Smooth muscle cell (in vitro differentiated cells): ENCODE measurements around the gene KRTAP5-5. TPM values are rescaled to one million over a fixed set of nuclear protein-coding genes. Genes with fewer than 3 reads are reported as not detected.
"Not testable (repeated sequence)": the region's sequence is repeated elsewhere in the genome, so short reads cannot be mapped to it uniquely, and the experiment has no call there.

ENCODE experiments used
- DNase-seq: peaks from one replicate; lab custom pipeline; 2025; ENCODE audit not compliant: unreplicated experiment; lab: John Stamatoyannopoulos, UW
- H2AFZ ChIP-seq: fragments of 200-600 bp; sonication (generic); 2 replicates; pipeline ENCODE4 v1.6.0; 2016; ENCODE audit warnings: antibody characterized with exemption, low read depth, mild to moderate bottlenecking
- H3F3A ChIP-seq: fragments of 200-600 bp; sonication (generic); 2 replicates; pipeline ENCODE4 v1.6.0; 2017; ENCODE audit warnings: antibody characterized with exemption, low read depth
- H3K27ac ChIP-seq: fragments of 200-600 bp; sonication (generic); 2 replicates; pipeline ENCODE4 v1.5.1; 2016; ENCODE audit warnings: low read depth, mild to moderate bottlenecking
- H3K27me3 ChIP-seq: fragments of 200-600 bp; sonication (generic); 2 replicates; pipeline ENCODE4 v1.6.1; 2016; ENCODE audit warnings: low read depth, mild to moderate bottlenecking
- H3K36me3 ChIP-seq: fragments of 200-600 bp; sonication (generic); 2 replicates; pipeline ENCODE4 v1.5.1; 2016; ENCODE audit warnings: low read depth
- H3K4me1 ChIP-seq: fragments of 200-600 bp; sonication (generic); 2 replicates; pipeline ENCODE4 v1.5.1; 2016; ENCODE audit warnings: low read depth
- H3K4me2 ChIP-seq: fragments of 200-600 bp; sonication (generic); 2 replicates; pipeline ENCODE4 v1.6.0; 2016; ENCODE audit warnings: mild to moderate bottlenecking
- H3K4me3 ChIP-seq: fragments of 200-600 bp; sonication (generic); 2 replicates; pipeline ENCODE4 v1.5.1; 2016; ENCODE audit warnings: mild to moderate bottlenecking
- H3K79me2 ChIP-seq: fragments of 200-600 bp; sonication (generic); 2 replicates; pipeline ENCODE4 v1.6.0; 2016; ENCODE audit warnings: low read depth, mild to moderate bottlenecking
- H3K9ac ChIP-seq: fragments of 200-600 bp; sonication (generic); 2 replicates; pipeline ENCODE4 v1.6.0; 2016; ENCODE audit warnings: low read depth
- H3K9me3 ChIP-seq: fragments of 200-600 bp; sonication (generic); replicated peaks from 2 replicates; pipeline ENCODE4 v1.5.1; 2016; ENCODE audit warnings: low read depth
- H4K20me1 ChIP-seq: fragments of 200-600 bp; sonication (generic); 2 replicates; pipeline ENCODE4 v1.6.0; 2016; ENCODE audit warnings: low read depth
- CTCF ChIP-seq: fragments of 200-600 bp; sonication (generic); IDR thresholded peaks from 2 replicates; pipeline ENCODE4 v1.5.1; 2017; ENCODE audit warnings: borderline replicate concordance, mild to moderate bottlenecking, antibody characterized with exemption; ENCODE audit not compliant: insufficient read depth, poor library complexity, severe bottlenecking
- WGBS: methylation state at CpG from one replicate; pipeline ENCODE4 v1.1.7; 2016; ENCODE audit warnings: low lambda C conversion rate; 5-methylcytosine and 5-hydroxymethylcytosine counted together
- polyA plus RNA-seq: library from polyadenylated mRNA; unstranded; fragments of >200 nt; fragmentation: Nextera tagmentation; extraction: Ambion mirVana; gene quantifications from 2 replicates; pipeline ENCODE4 v1.2.1, GENCODE V29; 2016
- total RNA-seq: library from RNA; depleted of rRNA; stranded (reverse); fragments of >200 nt; gene quantifications from 2 replicates; pipeline ENCODE4 v1.2.3, GENCODE V29; 2014

The KRTAP5-5 gene
- total and polyA plus RNA-seq, 2 experiments from 2014 or later, result not detected

GRCh38 chr11:1586699-1587098, 42.9 kb upstream of the KRTAP5-5 start:
- Histone ChIP-seq H3K4me2 (no peak overlapping the region), H3K79me2 (no peaks in the 10 kb centered on the region), H3K27me3 (peaks cover 6% of the 10 kb centered on the region), H4K20me1 (no peaks in the 10 kb centered on the region), H3K9ac (no peak overlapping the region), H3K4me3 (no peak overlapping the region), H3F3A (no peaks in the 10 kb centered on the region), H2AFZ (no peak overlapping the region), H3K36me3 (no peaks in the 10 kb centered on the region), H3K27ac (no peak overlapping the region), H3K9me3 (no peaks in the 10 kb centered on the region), H3K4me1 (no peaks in the 10 kb centered on the region)
- DNase-seq, result no peak
- TF ChIP-seq CTCF, result no peak
- WGBS, result 61% methylated on average over 2 of the region's 2 CpGs

GRCh38 chr11:1589191-1589963, 40.2 kb upstream of the KRTAP5-5 start:
- H3K27ac ChIP-seq, H4K20me1 ChIP-seq, H3K4me1 ChIP-seq, H3K9me3 ChIP-seq, H3K36me3 ChIP-seq, H3K79me2 ChIP-seq, H3K4me3 ChIP-seq, H3K9ac ChIP-seq, DNase-seq, H2AFZ ChIP-seq, H3F3A ChIP-seq, H3K4me2 ChIP-seq: not testable (repeated sequence)
- peaks cover 17% of the 10 kb centered on the region for H3K27me3 ChIP-seq
- 53% methylated on average over 8 of the region's 10 CpGs for WGBS

GRCh38 chr11:1589996-1590395, 39.6 kb upstream of the KRTAP5-5 start:
- 87% methylated on average over 6 of the region's 6 CpGs for WGBS
- Histone ChIP-seq H3K36me3 (no peaks in the 10 kb centered on the region), H3K4me2 (no peak overlapping the region), H3F3A (no peaks in the 10 kb centered on the region), H3K9ac (no peak overlapping the region), H4K20me1 (no peaks in the 10 kb centered on the region), H3K4me3 (no peak overlapping the region), H3K9me3 (no peaks in the 10 kb centered on the region), H2AFZ (no peak overlapping the region), H3K27me3 (peaks cover 18% of the 10 kb centered on the region), H3K27ac (no peak overlapping the region), H3K79me2 (no peaks in the 10 kb centered on the region), H3K4me1 (no peaks in the 10 kb centered on the region)
- no peak for DNase-seq
- TF ChIP-seq CTCF, result no peak

- H3K79me2 ChIP-seq, result no peaks in the 10 kb centered on the region
- no peak for DNase-seq
- H3K27me3 ChIP-seq, result peaks cover 28% of the 10 kb centered on the region
- WGBS, result 90% methylated on average over 9 of the region's 9 CpGs
- H2AFZ ChIP-seq, result no peak overlapping the region
- no peaks in the 10 kb centered on the region for H4K20me1 ChIP-seq
- no peak overlapping the region for H3K9ac ChIP-seq
- H3K9me3 ChIP-seq, result no peaks in the 10 kb centered on the region
- H3F3A ChIP-seq, result no peaks in the 10 kb centered on the region
- H3K4me2 ChIP-seq, result no peak overlapping the region
- no peaks in the 10 kb centered on the region for H3K36me3 ChIP-seq
- H3K4me3 ChIP-seq, result no peak overlapping the region
- H3K4me1 ChIP-seq, result no peaks in the 10 kb centered on the region
- no peak for TF ChIP-seq CTCF
- H3K27ac ChIP-seq, result no peak overlapping the region
Observed at GRCh38 chr11:1592628-1593027, 36.9 kb upstream of the KRTAP5-5 start.

- not testable (repeated sequence) for DNase-seq, H2AFZ ChIP-seq, H3K36me3 ChIP-seq, H3K4me3 ChIP-seq, H3F3A ChIP-seq, H4K20me1 ChIP-seq, H3K4me1 ChIP-seq, H3K27ac ChIP-seq, H3K79me2 ChIP-seq, H3K9me3 ChIP-seq, H3K9ac ChIP-seq, H3K4me2 ChIP-seq
- peaks cover 40% of the 10 kb centered on the region for H3K27me3 ChIP-seq
- WGBS, result 62% methylated on average over 11 of the region's 11 CpGs
Observed at GRCh38 chr11:1595994-1596575, 33.5 kb upstream of the KRTAP5-5 start.

GRCh38 chr11:1596576-1597121, 32.9 kb upstream of the KRTAP5-5 start:
- H3K4me3 ChIP-seq, H3K4me1 ChIP-seq, H3K36me3 ChIP-seq, H4K20me1 ChIP-seq, H3K79me2 ChIP-seq, H3K9me3 ChIP-seq, DNase-seq, H3K9ac ChIP-seq, H3K4me2 ChIP-seq, H2AFZ ChIP-seq, H3K27ac ChIP-seq, H3F3A ChIP-seq: not testable (repeated sequence)
- WGBS, result 50% methylated on average over 19 of the region's 19 CpGs
- H3K27me3 ChIP-seq, result peaks cover 41% of the 10 kb centered on the region
